ENCODE results near the gene MFAP4. TPM values are rescaled to one million over a fixed set of nuclear protein-coding genes. Genes with fewer than 3 reads are reported as not detected.

MFAP4 gene
- total RNA-seq, 3 donors from 2014 or later: 45.5 to 186 (median 116) TPM

GRCh38 chr17:19372866-19373504 is 14.0 kb downstream of the MFAP4 start:
- TF ChIP-seq, protein P1, sequence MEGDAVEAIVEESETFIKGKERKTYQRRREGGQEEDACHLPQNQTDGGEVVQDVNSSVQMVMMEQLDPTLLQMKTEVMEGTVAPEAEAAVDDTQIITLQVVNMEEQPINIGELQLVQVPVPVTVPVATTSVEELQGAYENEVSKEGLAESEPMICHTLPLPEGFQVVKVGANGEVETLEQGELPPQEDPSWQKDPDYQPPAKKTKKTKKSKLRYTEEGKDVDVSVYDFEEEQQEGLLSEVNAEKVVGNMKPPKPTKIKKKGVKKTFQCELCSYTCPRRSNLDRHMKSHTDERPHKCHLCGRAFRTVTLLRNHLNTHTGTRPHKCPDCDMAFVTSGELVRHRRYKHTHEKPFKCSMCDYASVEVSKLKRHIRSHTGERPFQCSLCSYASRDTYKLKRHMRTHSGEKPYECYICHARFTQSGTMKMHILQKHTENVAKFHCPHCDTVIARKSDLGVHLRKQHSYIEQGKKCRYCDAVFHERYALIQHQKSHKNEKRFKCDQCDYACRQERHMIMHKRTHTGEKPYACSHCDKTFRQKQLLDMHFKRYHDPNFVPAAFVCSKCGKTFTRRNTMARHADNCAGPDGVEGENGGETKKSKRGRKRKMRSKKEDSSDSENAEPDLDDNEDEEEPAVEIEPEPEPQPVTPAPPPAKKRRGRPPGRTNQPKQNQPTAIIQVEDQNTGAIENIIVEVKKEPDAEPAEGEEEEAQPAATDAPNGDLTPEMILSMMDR (IDR thresholded peaks at IDR 0.05): no peak
- TF ChIP-seq POLR2A (IDR thresholded peaks at IDR 0.05) (no peak), POLR2AphosphoS5 (IDR thresholded peaks at IDR 0.05) (no peak)
- H3K27me3 ChIP-seq: no peaks in the 10 kb centered on the region
- H3K4me1 ChIP-seq: no peaks in the 10 kb centered on the region
- intact Hi-C loops (cut with DNase I; ENCODE audit: low total_unique reads): loop anchor here (10.0 kb wide), 1 partner anchor 1992 kb away; no protein-coding TSS in a partner anchor
- H3K9me3 ChIP-seq: no peaks in the 10 kb centered on the region
- no peaks in the 10 kb centered on the region for H3K36me3 ChIP-seq
- H3K4me3 ChIP-seq: no peak overlapping the region
- DNase-seq (ENCODE audit: low spot score in 2 of 2): peak in 1 of 2 donors; percentile 38
- peak overlapping the region in 1 of 2 donors; percentile 10 for H3K27ac ChIP-seq

DNA sequence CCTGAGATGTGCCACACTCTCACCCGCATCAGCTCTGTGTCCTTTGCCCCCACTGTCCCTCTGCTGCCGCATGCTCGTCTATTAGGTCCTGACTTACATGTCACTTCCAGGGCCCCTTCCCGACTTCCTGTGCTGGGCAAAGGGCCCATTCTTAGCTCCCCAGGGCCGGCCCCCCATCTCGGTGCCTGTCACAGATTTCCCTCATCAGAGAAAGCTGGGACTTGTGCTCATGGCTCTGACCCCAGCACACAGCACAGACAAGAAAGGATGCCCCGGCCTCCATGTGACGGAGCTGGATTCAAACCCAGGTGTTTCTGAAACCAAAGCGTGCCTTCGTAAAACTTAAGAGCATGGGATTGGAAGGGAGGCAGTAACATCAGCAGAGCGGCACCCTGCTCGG is 14.6 kb downstream of the MFAP4 start:
- peak in 1 of 2 donors; percentile 47 for DNase-seq (ENCODE audit: low spot score in 2 of 2)
- no peak overlapping the region for H3K4me3 ChIP-seq
- H3K27ac ChIP-seq: no peak overlapping the region
- no peaks in the 10 kb centered on the region for H3K27me3 ChIP-seq
- no peaks in the 10 kb centered on the region for H3K36me3 ChIP-seq
- no peaks in the 10 kb centered on the region for H3K4me1 ChIP-seq
- intact Hi-C loops (cut with DNase I; ENCODE audit: low total_unique reads): loop anchor here (10.0 kb wide), 1 partner anchor 1992 kb away; no protein-coding TSS in a partner anchor
- H3K9me3 ChIP-seq: no peaks in the 10 kb centered on the region
- TF ChIP-seq, protein P1 (IDR thresholded peaks at IDR 0.05): no peak
- TF ChIP-seq POLR2A (IDR thresholded peaks at IDR 0.05): no peak
- no peak for TF ChIP-seq POLR2AphosphoS5 (IDR thresholded peaks at IDR 0.05)

DNA sequence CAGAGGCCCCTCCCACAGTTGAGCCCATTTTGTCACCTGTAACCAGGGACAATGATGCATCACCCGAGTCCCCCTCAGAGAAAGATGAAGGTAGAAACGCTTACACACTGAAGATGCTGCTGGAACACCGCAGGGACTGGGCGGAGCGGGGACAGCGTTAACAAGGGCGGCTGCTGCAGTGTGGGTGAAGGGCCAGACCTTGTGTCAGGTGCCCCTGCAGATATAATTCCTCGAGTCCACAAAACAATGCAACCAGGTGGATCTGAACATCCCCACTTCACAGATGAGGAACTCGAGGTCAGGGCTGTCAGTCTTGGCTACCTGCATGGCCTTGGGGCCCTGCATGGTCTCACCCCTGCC is 15.0 kb downstream of the MFAP4 start:
- no peak for DNase-seq (ENCODE audit: low spot score in 2 of 2)
- Histone ChIP-seq H3K4me3 (no peak overlapping the region), H3K36me3 (no peaks in the 10 kb centered on the region), H3K9me3 (no peaks in the 10 kb centered on the region), H3K27ac (no peak overlapping the region), H3K4me1 (no peaks in the 10 kb centered on the region), H3K27me3 (no peaks in the 10 kb centered on the region)
- intact Hi-C loops (cut with DNase I; ENCODE audit: low total_unique reads): loop anchor here (10.0 kb wide), 1 partner anchor 1993 kb away; no protein-coding TSS in a partner anchor
- TF ChIP-seq, protein P1 (IDR thresholded peaks at IDR 0.05): no peak
- TF ChIP-seq POLR2A (IDR thresholded peaks at IDR 0.05) (no peak), POLR2AphosphoS5 (IDR thresholded peaks at IDR 0.05) (no peak)

- intact Hi-C loops (cut with DNase I; ENCODE audit: low total_unique reads): loop anchor here (10.0 kb wide), 1 partner anchor 1993 kb away; no protein-coding TSS in a partner anchor
- H3K36me3 ChIP-seq: no peaks in the 10 kb centered on the region
- no peaks in the 10 kb centered on the region for H3K9me3 ChIP-seq
- H3K27ac ChIP-seq: no peak overlapping the region
- peak in 1 of 2 donors; percentile 19 for DNase-seq (ENCODE audit: low spot score in 2 of 2)
- TF ChIP-seq POLR2A (IDR thresholded peaks at IDR 0.05) (no peak), POLR2AphosphoS5 (IDR thresholded peaks at IDR 0.05) (no peak)
- TF ChIP-seq, protein P1 (IDR thresholded peaks at IDR 0.05): no peak
- H3K4me3 ChIP-seq: no peak overlapping the region
- H3K27me3 ChIP-seq: no peaks in the 10 kb centered on the region
- H3K4me1 ChIP-seq: no peaks in the 10 kb centered on the region
Measured at GRCh38 chr17:19371259-19372010, 15.6 kb downstream of the MFAP4 start.

- H3K27ac ChIP-seq: peak overlapping the region in 1 of 2 donors; percentile 35
- H3K9me3 ChIP-seq: no peaks in the 10 kb centered on the region
- no peaks in the 10 kb centered on the region for H3K36me3 ChIP-seq
- DNase-seq (ENCODE audit: low spot score in 2 of 2): peak in 1 of 2 donors; percentile 48
- no peaks in the 10 kb centered on the region for H3K4me1 ChIP-seq
- TF ChIP-seq POLR2AphosphoS5 (IDR thresholded peaks at IDR 0.05) (no peak), POLR2A (IDR thresholded peaks at IDR 0.05) (no peak)
- TF ChIP-seq, protein P1 (IDR thresholded peaks at IDR 0.05): no peak
- intact Hi-C loops (cut with DNase I; ENCODE audit: low total_unique reads): loop anchor here (10.0 kb wide), 1 partner anchor 1994 kb away; no protein-coding TSS in a partner anchor
- no peaks in the 10 kb centered on the region for H3K27me3 ChIP-seq
- H3K4me3 ChIP-seq: no peak overlapping the region
Measured at GRCh38 chr17:19370493-19370960, 16.5 kb downstream of the MFAP4 start.
